H1 (cell line): Measurements from ENCODE around the gene C21orf58. TPM values are rescaled to one million over a fixed set of nuclear protein-coding genes. Genes with fewer than 3 reads are reported as not detected.

Experiments used
- ASH2L ChIP-seq: fragments of 200-600, 300-600 bp; sonication (generic); IDR thresholded peaks from one replicate; pipeline ENCODE4 v1.7.1; 2017; ENCODE audit warnings: low read length
- BCL11A ChIP-seq, 2 experiments: IDR thresholded peaks; one replicate each; pipeline ENCODE4 v1.6.1; 2011; ENCODE audit warnings: low read depth in 2 of 2, low read length in 2 of 2, mild to moderate bottlenecking in 2 of 2
- CREB1 ChIP-seq: IDR thresholded peaks from 2 replicates; pipeline ENCODE4 v1.6.1; 2012; ENCODE audit warnings: inconsistent platforms
- EZH2 ChIP-seq: fragments of 200-600 bp; sonication (generic); IDR thresholded peaks from 2 replicates; pipeline ENCODE4 v1.7.1; 2012; ENCODE audit warnings: low read depth, mild to moderate bottlenecking, moderate library complexity, low read length, inconsistent platforms; ENCODE audit not compliant: severe bottlenecking
- GTF2F1 ChIP-seq: IDR thresholded peaks from 2 replicates; pipeline ENCODE4 v1.6.1; 2012; ENCODE audit warnings: low read depth, low read length, improper control_type of control experiment, borderline replicate concordance
- KDM5A ChIP-seq: fragments of 200-600 bp; IDR thresholded peaks from 2 replicates; pipeline ENCODE4 v1.7.1; 2012; ENCODE audit warnings: mild to moderate bottlenecking, low read length, inconsistent platforms, mixed read lengths
- POLR2A ChIP-seq, 2 experiments: IDR thresholded peaks; 1 replicate in 1 of 2; 2 replicates in 1 of 2; pipeline ENCODE4 v1.6.1; 2011; ENCODE audit warnings: low read depth in 2 of 2, low read length in 2 of 2, mild to moderate bottlenecking in 2 of 2; ENCODE audit errors: control extremely low read depth in 1 of 2
- POLR2AphosphoS5 ChIP-seq: IDR thresholded peaks from 2 replicates; pipeline ENCODE4 v1.6.1; 2011; ENCODE audit warnings: low read depth, low read length
- RBBP5 ChIP-seq: IDR thresholded peaks from 2 replicates; pipeline ENCODE4 v1.7.1; 2012; ENCODE audit warnings: low read depth, mild to moderate bottlenecking, inconsistent platforms, low read length, moderate library complexity, borderline replicate concordance
- SIN3A ChIP-seq, 2 experiments: IDR thresholded peaks in 1 of 2; conservative IDR thresholded peaks in 1 of 2; 2 replicates each; pipeline ENCODE4 v1.6.1; 2011 to 2012; ENCODE audit warnings: low read length in 2 of 2, improper control_type of control experiment in 1 of 2, low read depth in 1 of 2, mild to moderate bottlenecking in 1 of 2
- SIRT6 ChIP-seq: IDR thresholded peaks from one replicate; pipeline ENCODE4 v1.7.1; 2012; ENCODE audit warnings: low read length, inconsistent platforms
- SP1 ChIP-seq: IDR thresholded peaks from 2 replicates; pipeline ENCODE4 v1.6.1; 2011; ENCODE audit warnings: low read depth, low read length
- SP4 ChIP-seq: IDR thresholded peaks from 2 replicates; pipeline ENCODE4 v1.6.1; 2012; ENCODE audit warnings: low read length, inconsistent platforms
- SRF ChIP-seq: IDR thresholded peaks from 2 replicates; pipeline ENCODE4 v1.6.1; 2011; ENCODE audit warnings: mild to moderate bottlenecking, low read depth, low read length, moderate library complexity
- TAF1 ChIP-seq: IDR thresholded peaks from 2 replicates; pipeline ENCODE4 v1.6.1; 2011; ENCODE audit warnings: mild to moderate bottlenecking, low read depth, low read length
- TBP ChIP-seq: IDR thresholded peaks from 2 replicates; pipeline ENCODE4 v1.6.1; 2011; ENCODE audit warnings: low read depth, low read length, improper control_type of control experiment
- ZNF274 ChIP-seq: IDR thresholded peaks from 2 replicates; pipeline ENCODE4 v1.7.0; 2012; ENCODE audit warnings: low read length, borderline replicate concordance; ENCODE audit errors: extremely low read depth
- polyA plus RNA-seq, 7 experiments: library from polyadenylated mRNA; depleted of rRNA in 3 of 7; stranded (reverse) in 5 of 7; unstranded in 2 of 7; fragments of >200 nt in 5 of 7; fragments of 200-250 nt in 2 of 7; gene quantifications; 1 replicate in 5 of 7; 2 replicates in 1 of 7; 4 replicates in 1 of 7; pipeline versions ENCODE4 v1.2.1 to v1.2.3, GENCODE V29; 2011 to 2013; ENCODE audit warnings: missing spikeins in 2 of 7, mixed read lengths in 2 of 7
- total RNA-seq: library from RNA; stranded (reverse); fragmentation: NEBNext Ultra II Directional; extraction: Animal tissue kit (Norgen Biotek cat#: 25700); gene quantifications from 2 replicates; pipeline ENCODE4 v1.2.1, GENCODE V29; 2021
- TF ChIP-seq, protein P1 (sequence below): IDR thresholded peaks from 2 replicates; pipeline ENCODE4 v1.6.1; 2012; ENCODE audit warnings: low read length, inconsistent platforms
- TF ChIP-seq, protein P2 (sequence below): IDR thresholded peaks from 2 replicates; pipeline ENCODE4 v1.6.1; 2011; ENCODE audit warnings: low read depth, mild to moderate bottlenecking, low read length; ENCODE audit not compliant: insufficient read depth
- TF ChIP-seq, protein P3 (sequence below): IDR thresholded peaks from 2 replicates; pipeline ENCODE4 v1.6.1; 2012; ENCODE audit warnings: inconsistent platforms
- TF ChIP-seq, protein P4 (sequence below): IDR thresholded peaks from 2 replicates; pipeline ENCODE4 v1.6.1; 2012; ENCODE audit warnings: inconsistent platforms

The C21orf58 gene
- total and polyA plus RNA-seq, 2 of the 8 experiments (the other 6 are each of a cell fraction or from before 2014, with no cell fraction given) = 13.8 to 26.1 TPM

DNA sequence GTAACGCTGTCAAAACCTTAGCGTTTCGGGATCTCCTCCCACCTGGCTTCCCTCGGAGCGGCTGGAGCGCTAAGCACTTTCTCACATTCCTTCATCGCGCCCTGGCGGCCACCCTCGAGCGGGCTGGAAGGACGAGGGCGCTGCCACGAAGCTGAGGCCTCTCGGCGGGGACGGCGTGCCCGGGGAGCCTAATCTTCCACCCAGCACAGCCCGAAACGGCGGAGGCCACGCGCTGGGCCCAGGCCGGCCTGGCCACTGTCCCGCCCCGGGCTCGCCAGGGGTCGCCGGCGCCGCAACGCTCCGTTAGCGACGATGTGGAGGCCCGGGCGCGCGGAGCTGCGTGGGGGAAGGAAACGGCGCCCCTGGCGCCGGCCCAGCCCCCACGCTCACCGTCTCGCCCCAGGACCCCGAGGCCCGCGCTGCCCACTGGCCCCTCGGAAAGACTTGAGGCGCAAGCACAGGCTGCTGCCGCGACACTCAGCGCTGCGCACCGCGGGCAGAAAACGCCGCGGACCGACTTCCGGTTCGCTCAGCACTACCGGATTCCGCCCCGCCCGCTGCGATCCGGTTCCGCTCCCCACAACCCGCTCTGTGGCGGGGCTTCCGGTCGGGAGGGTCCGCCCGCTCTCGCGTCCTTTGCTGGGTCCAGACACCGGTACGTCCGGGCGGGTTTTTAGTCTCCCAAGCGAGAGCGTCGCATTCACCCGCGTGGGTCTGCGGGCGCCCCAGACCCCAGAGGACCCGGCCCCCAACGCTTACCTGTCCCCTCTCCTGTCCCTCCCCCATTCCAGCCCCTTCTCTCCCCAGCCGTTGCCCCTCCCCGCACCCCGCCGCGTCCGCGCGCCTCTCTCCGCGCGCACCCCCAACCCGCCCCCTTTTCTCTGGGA is 37.7 kb downstream of the C21orf58 start, which contains the start of gene YBEY (continued):
- TF ChIP-seq KDM5A (peak; percentile 80), TBP (peak; percentile 61; the same call in 1 of the 2 replicates), SRF (0 out of 2 replicates have a peak, but pooled peaks have one; percentile 25), CREB1 (peak; percentile 67; the same call in 1 of the 2 replicates), ZNF274 (no peak), SIN3A (conservative IDR thresholded peaks at IDR 0.05 in 1 of 2, IDR thresholded peaks at IDR 0.05 in 1 of 2; ENCODE audit: low read depth in 1 of 2, low read length in 2 of 2) (peak in 1 of 2 experiments; percentile 34; a peak in 1 of 4 replicates), POLR2AphosphoS5 (peak; percentile 66; the same call in 1 of the 2 replicates), TAF1 (peak; percentile 82), EZH2 (no peak), SIRT6 (no peak), SP1 (0 out of 2 replicates have a peak, but pooled peaks have one; percentile 5), ASH2L (peak; percentile 65), GTF2F1 (no peak), SP4 (no peak; the same call in 1 of the 2 replicates), RBBP5 (peak; percentile 97), POLR2A (IDR thresholded peaks at IDR 0.05; ENCODE audit: control extremely low read depth in 1 of 2, low read depth in 2 of 2, low read length in 2 of 2) (peak; percentile 81 to 82), BCL11A (IDR thresholded peaks at IDR 0.05; ENCODE audit: low read depth in 2 of 2, low read length in 2 of 2) (no peak)
- TF ChIP-seq, protein P1, sequence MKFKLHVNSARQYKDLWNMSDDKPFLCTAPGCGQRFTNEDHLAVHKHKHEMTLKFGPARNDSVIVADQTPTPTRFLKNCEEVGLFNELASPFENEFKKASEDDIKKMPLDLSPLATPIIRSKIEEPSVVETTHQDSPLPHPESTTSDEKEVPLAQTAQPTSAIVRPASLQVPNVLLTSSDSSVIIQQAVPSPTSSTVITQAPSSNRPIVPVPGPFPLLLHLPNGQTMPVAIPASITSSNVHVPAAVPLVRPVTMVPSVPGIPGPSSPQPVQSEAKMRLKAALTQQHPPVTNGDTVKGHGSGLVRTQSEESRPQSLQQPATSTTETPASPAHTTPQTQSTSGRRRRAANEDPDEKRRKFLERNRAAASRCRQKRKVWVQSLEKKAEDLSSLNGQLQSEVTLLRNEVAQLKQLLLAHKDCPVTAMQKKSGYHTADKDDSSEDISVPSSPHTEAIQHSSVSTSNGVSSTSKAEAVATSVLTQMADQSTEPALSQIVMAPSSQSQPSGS = no peak
- TF ChIP-seq, protein P2, sequence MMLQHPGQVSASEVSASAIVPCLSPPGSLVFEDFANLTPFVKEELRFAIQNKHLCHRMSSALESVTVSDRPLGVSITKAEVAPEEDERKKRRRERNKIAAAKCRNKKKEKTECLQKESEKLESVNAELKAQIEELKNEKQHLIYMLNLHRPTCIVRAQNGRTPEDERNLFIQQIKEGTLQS = no peak
- TF ChIP-seq, protein P3, sequence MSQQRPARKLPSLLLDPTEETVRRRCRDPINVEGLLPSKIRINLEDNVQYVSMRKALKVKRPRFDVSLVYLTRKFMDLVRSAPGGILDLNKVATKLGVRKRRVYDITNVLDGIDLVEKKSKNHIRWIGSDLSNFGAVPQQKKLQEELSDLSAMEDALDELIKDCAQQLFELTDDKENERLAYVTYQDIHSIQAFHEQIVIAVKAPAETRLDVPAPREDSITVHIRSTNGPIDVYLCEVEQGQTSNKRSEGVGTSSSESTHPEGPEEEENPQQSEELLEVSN = no peak
- TF ChIP-seq, protein P4, sequence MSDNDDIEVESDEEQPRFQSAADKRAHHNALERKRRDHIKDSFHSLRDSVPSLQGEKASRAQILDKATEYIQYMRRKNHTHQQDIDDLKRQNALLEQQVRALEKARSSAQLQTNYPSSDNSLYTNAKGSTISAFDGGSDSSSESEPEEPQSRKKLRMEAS = peak; percentile 31
- TF ChIP-seq, all 59 proteins: peak for 23
